ENCODE data around the gene KRTAP4-3.
A peak's percentile ranks its signal among the peaks of the same experiment; 100 is the strongest.
"Not testable (repeated sequence)": the region's sequence is repeated elsewhere in the genome, so short reads cannot be mapped to it uniquely, and the experiment has no call there.

Gene KRTAP4-3

DNA sequence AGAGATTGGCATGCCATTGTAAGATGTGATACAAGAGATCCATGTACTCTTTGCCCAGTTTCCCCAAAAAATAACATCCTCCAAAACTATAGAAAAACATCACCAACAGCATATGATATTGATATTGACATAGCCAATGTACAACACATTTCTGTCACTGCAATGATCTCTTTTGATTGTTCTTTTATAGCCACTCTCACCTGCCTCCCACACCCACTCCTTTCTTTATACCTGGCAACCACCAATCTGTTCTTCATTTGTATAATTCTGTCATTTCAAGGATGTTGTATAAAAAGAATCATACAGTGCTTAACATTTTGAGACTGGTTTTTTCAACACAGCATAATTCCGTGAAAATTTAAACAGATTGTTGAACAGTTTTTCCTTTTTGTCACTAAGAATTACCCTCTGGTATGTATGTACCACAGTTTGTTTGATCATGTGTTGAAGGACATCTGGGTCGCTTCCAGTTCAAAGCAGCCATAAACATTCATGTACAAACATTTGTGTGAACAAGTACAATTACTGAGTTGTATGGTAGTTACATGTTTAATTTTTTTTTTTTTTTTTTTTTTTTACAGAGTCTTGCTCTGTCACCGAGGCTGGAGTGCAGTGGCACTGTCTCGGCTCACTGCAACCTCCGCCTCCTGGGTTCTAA is 31.5 kb upstream of the KRTAP4-3 start:
- H3K9ac ChIP-seq (ENCODE audit: low read depth, low read length, poor library complexity): no peak overlapping the region
- H3K23ac ChIP-seq (ENCODE audit: low read depth, low read length, poor library complexity): no peak overlapping the region
- no peaks in the 10 kb centered on the region for H3K27me3 ChIP-seq (ENCODE audit: control insufficient read depth in 3 of 3, insufficient read depth in 3 of 3, low read depth in 1 of 3, low read length in 3 of 3)
- H4K91ac ChIP-seq (ENCODE audit: low read depth, low read length, poor library complexity): no peak overlapping the region
- no peak overlapping the region for H2AK5ac ChIP-seq (ENCODE audit: low read depth, low read length)
- no peak overlapping the region for H2AFZ ChIP-seq (ENCODE audit: low read length)
- H2BK12ac ChIP-seq (ENCODE audit: low read length): no peak overlapping the region
- H3K14ac ChIP-seq (ENCODE audit: low read length): no peak overlapping the region
- no peak overlapping the region for H4K8ac ChIP-seq (ENCODE audit: low read depth, low read length)
- H3K9me3 ChIP-seq (replicated peaks in 1 of 2; ENCODE audit: control insufficient read depth in 2 of 2, insufficient read depth in 1 of 2, low read depth in 1 of 2, low read length in 2 of 2): no peaks in the 10 kb centered on the region
- H2BK120ac ChIP-seq (ENCODE audit: low read depth, low read length): no peak overlapping the region
- H2BK15ac ChIP-seq (ENCODE audit: low read length): no peak overlapping the region
- no peak overlapping the region for H3K4me2 ChIP-seq (ENCODE audit: insufficient read depth, low read length, poor library complexity, severe bottlenecking)
- no CpG with 5 or more reads among the region's 5 CpGs for WGBS, 2 donors (ENCODE audit: extremely low coverage in 2 of 2, insufficient read length in 2 of 2, insufficient replicate concordance in 1 of 2)
- H3K4me3 ChIP-seq (ENCODE audit: low read length in 2 of 2): no peak overlapping the region
- no peak overlapping the region for H3K27ac ChIP-seq (replicated peaks; ENCODE audit: low read length)
- no peaks in the 10 kb centered on the region for H3K36me3 ChIP-seq (replicated peaks in 1 of 2; ENCODE audit: control insufficient read depth in 2 of 2, insufficient read depth in 2 of 2, low read length in 2 of 2)
- no peaks in the 10 kb centered on the region for H3K79me1 ChIP-seq (ENCODE audit: low read depth, low read length)
- no peak overlapping the region for H2BK5ac ChIP-seq (ENCODE audit: low read length)
- no peaks in the 10 kb centered on the region for H3K4me1 ChIP-seq (ENCODE audit: control insufficient read depth in 2 of 2, insufficient read depth in 1 of 2, low read depth in 1 of 2, low read length in 2 of 2)
- no peak for DNase-seq (ENCODE audit: low spot score)
- H3K18ac ChIP-seq (ENCODE audit: low read length): no peak overlapping the region
- no peak overlapping the region for H3K4ac ChIP-seq (ENCODE audit: low read length)

DNA sequence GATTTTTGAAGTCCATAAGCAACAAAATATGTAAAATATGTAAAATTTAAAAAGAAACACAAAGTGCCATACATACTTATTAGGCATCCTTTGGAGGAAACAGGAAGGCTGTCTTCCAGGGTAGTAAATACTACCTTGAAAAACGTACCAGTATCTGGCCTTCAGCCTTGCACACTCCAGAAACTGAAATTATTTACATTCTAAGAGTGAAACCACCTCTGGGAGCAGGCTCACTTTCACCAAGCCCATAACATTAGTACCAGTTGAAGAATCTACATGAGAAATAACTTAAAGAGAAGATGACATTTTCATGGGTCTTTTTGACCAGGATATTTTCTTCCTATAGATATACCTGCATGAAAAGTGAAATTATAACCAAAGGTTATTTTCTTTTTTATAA is 28.0 kb upstream of the KRTAP4-3 start:
- WGBS, 2 donors (ENCODE audit: extremely low coverage in 2 of 2, insufficient read length in 2 of 2, insufficient replicate concordance in 1 of 2): no CpG with 5 or more reads among the region's 1 CpG
- no peak overlapping the region for H2BK15ac ChIP-seq (ENCODE audit: low read length)
- H3K27ac ChIP-seq (replicated peaks; ENCODE audit: low read length): no peak overlapping the region
- H4K8ac ChIP-seq (ENCODE audit: low read depth, low read length): no peak overlapping the region
- H3K36me3 ChIP-seq (replicated peaks in 1 of 2; ENCODE audit: control insufficient read depth in 2 of 2, insufficient read depth in 2 of 2, low read length in 2 of 2): no peaks in the 10 kb centered on the region
- H3K9me3 ChIP-seq (replicated peaks in 1 of 2; ENCODE audit: control insufficient read depth in 2 of 2, insufficient read depth in 1 of 2, low read depth in 1 of 2, low read length in 2 of 2): no peaks in the 10 kb centered on the region
- H3K4me2 ChIP-seq (ENCODE audit: insufficient read depth, low read length, poor library complexity, severe bottlenecking): no peak overlapping the region
- H2BK120ac ChIP-seq (ENCODE audit: low read depth, low read length): no peak overlapping the region
- no peak overlapping the region for H2AFZ ChIP-seq (ENCODE audit: low read length)
- H3K18ac ChIP-seq (ENCODE audit: low read length): no peak overlapping the region
- no peak overlapping the region for H4K91ac ChIP-seq (ENCODE audit: low read depth, low read length, poor library complexity)
- no peaks in the 10 kb centered on the region for H3K27me3 ChIP-seq (ENCODE audit: control insufficient read depth in 3 of 3, insufficient read depth in 3 of 3, low read depth in 1 of 3, low read length in 3 of 3)
- no peak overlapping the region for H3K14ac ChIP-seq (ENCODE audit: low read length)
- no peak overlapping the region for H3K23ac ChIP-seq (ENCODE audit: low read depth, low read length, poor library complexity)
- H2AK5ac ChIP-seq (ENCODE audit: low read depth, low read length): no peak overlapping the region
- H3K4ac ChIP-seq (ENCODE audit: low read length): no peak overlapping the region
- H2BK12ac ChIP-seq (ENCODE audit: low read length): no peak overlapping the region
- H3K9ac ChIP-seq (ENCODE audit: low read depth, low read length, poor library complexity): no peak overlapping the region
- no peak overlapping the region for H2BK5ac ChIP-seq (ENCODE audit: low read length)
- DNase-seq (ENCODE audit: low spot score): no peak
- H3K4me1 ChIP-seq (ENCODE audit: control insufficient read depth in 2 of 2, insufficient read depth in 1 of 2, low read depth in 1 of 2, low read length in 2 of 2): no peaks in the 10 kb centered on the region
- H3K4me3 ChIP-seq (ENCODE audit: low read length in 2 of 2): no peak overlapping the region
- no peaks in the 10 kb centered on the region for H3K79me1 ChIP-seq (ENCODE audit: low read depth, low read length)

- Histone ChIP-seq H2BK5ac (ENCODE audit: low read length) (no peak overlapping the region), H2AFZ (ENCODE audit: low read length) (no peak overlapping the region), H3K36me3 (replicated peaks in 1 of 2; ENCODE audit: control insufficient read depth in 2 of 2, insufficient read depth in 2 of 2, low read length in 2 of 2) (no peaks in the 10 kb centered on the region), H4K8ac (ENCODE audit: low read depth, low read length) (no peak overlapping the region), H2BK15ac (ENCODE audit: low read length) (peak overlapping the region; percentile 51), H2AK5ac (ENCODE audit: low read depth, low read length) (peak overlapping the region; percentile 71), H3K9ac (ENCODE audit: low read depth, low read length, poor library complexity) (peak overlapping the region; percentile 2), H3K14ac (ENCODE audit: low read length) (peak overlapping the region; percentile 82), H3K18ac (ENCODE audit: low read length) (peak overlapping the region; percentile 61), H3K23ac (ENCODE audit: low read depth, low read length, poor library complexity) (peak overlapping the region; percentile 69), H3K4me1 (ENCODE audit: control insufficient read depth in 2 of 2, insufficient read depth in 1 of 2, low read depth in 1 of 2, low read length in 2 of 2) (peaks cover 0 to 2% of the 10 kb centered on the region in 2 donors), H3K4me2 (ENCODE audit: insufficient read depth, low read length, poor library complexity, severe bottlenecking) (no peak overlapping the region), H3K79me1 (ENCODE audit: low read depth, low read length) (no peaks in the 10 kb centered on the region), H3K9me3 (replicated peaks in 1 of 2; ENCODE audit: control insufficient read depth in 2 of 2, insufficient read depth in 1 of 2, low read depth in 1 of 2, low read length in 2 of 2) (no peaks in the 10 kb centered on the region), H2BK12ac (ENCODE audit: low read length) (no peak overlapping the region), H2BK120ac (ENCODE audit: low read depth, low read length) (no peak overlapping the region), H3K4ac (ENCODE audit: low read length) (no peak overlapping the region), H4K91ac (ENCODE audit: low read depth, low read length, poor library complexity) (no peak overlapping the region), H3K27me3 (ENCODE audit: control insufficient read depth in 3 of 3, insufficient read depth in 3 of 3, low read depth in 1 of 3, low read length in 3 of 3) (no peaks in the 10 kb centered on the region), H3K27ac (replicated peaks; ENCODE audit: low read length) (no peak overlapping the region), H3K4me3 (ENCODE audit: low read length in 2 of 2) (peak overlapping the region in 1 of 2 donors; percentile 64)
- whole genome bisulfite sequencing, 2 donors (ENCODE audit: extremely low coverage in 2 of 2, insufficient read length in 2 of 2, insufficient replicate concordance in 1 of 2): no CpG with 5 or more reads among the region's 3 CpGs
- no peak for DNase-seq (ENCODE audit: low spot score)
Observed at GRCh38 chr17:41190328-41190727, 22.3 kb upstream of the KRTAP4-3 start.

- not testable (repeated sequence) for H3K9me3 ChIP-seq (replicated peaks in 1 of 2; ENCODE audit: control insufficient read depth in 2 of 2, insufficient read depth in 1 of 2, low read depth in 1 of 2, low read length in 2 of 2); H4K8ac ChIP-seq (ENCODE audit: low read depth, low read length); H3K4me1 ChIP-seq (ENCODE audit: control insufficient read depth in 2 of 2, insufficient read depth in 1 of 2, low read depth in 1 of 2, low read length in 2 of 2); H2BK12ac ChIP-seq (ENCODE audit: low read length); H4K91ac ChIP-seq (ENCODE audit: low read depth, low read length, poor library complexity); H2AFZ ChIP-seq (ENCODE audit: low read length); H3K4ac ChIP-seq (ENCODE audit: low read length); H3K27me3 ChIP-seq (ENCODE audit: control insufficient read depth in 3 of 3, insufficient read depth in 3 of 3, low read depth in 1 of 3, low read length in 3 of 3); DNase-seq (ENCODE audit: low spot score); H2BK5ac ChIP-seq (ENCODE audit: low read length); H3K27ac ChIP-seq (replicated peaks; ENCODE audit: low read length); H3K36me3 ChIP-seq (replicated peaks in 1 of 2; ENCODE audit: control insufficient read depth in 2 of 2, insufficient read depth in 2 of 2, low read length in 2 of 2); H3K79me1 ChIP-seq (ENCODE audit: low read depth, low read length); H2BK120ac ChIP-seq (ENCODE audit: low read depth, low read length); H3K4me2 ChIP-seq (ENCODE audit: insufficient read depth, low read length, poor library complexity, severe bottlenecking)
- Histone ChIP-seq H3K4me3 (ENCODE audit: low read length in 2 of 2) (peak within 1 kb of the TSS in 1 of 2 donors; percentile 64), H2AK5ac (ENCODE audit: low read depth, low read length) (peak within 1 kb of the TSS; percentile 71), H3K9ac (ENCODE audit: low read depth, low read length, poor library complexity) (peak within 1 kb of the TSS; percentile 2), H3K23ac (ENCODE audit: low read depth, low read length, poor library complexity) (peak within 1 kb of the TSS; percentile 69), H2BK15ac (ENCODE audit: low read length) (peak within 1 kb of the TSS; percentile 51), H3K14ac (ENCODE audit: low read length) (peak within 1 kb of the TSS; percentile 82), H3K18ac (ENCODE audit: low read length) (peak within 1 kb of the TSS; percentile 61)
- no CpG with 5 or more reads among the region's 1 CpG for WGBS, 2 donors (ENCODE audit: extremely low coverage in 2 of 2, insufficient read length in 2 of 2, insufficient replicate concordance in 1 of 2)
Observed at GRCh38 chr17:41189837-41190318, 21.9 kb upstream of the KRTAP4-3 start, which contains the start of gene KRTAP9-1. KRTAP9-1 (plus strand) TSS chr17:41189887; CDS start chr17:41189887, 0 bp downstream.

Data from neuronal stem cell (in vitro differentiated cells).